Type B pancreatic cell (in vitro differentiated cells): ENCODE measurements around the gene SNX12. TPM values are rescaled to one million over a fixed set of nuclear protein-coding genes. Genes with fewer than 3 reads are reported as not detected.

ENCODE experiments used
- DNase-seq: peaks from one replicate; pipeline ENCODE4 v3.0.0; 2021; ENCODE audit warnings: mixed read lengths; ENCODE audit not compliant: unreplicated experiment; ENCODE audit errors: extremely low spot score
- H3K27ac Mint-ChIP-seq: 2 replicates; pipeline ENCODE4 v1.8.0; 2021; ENCODE audit warnings: mild to moderate bottlenecking, mixed read lengths
- H3K27me3 Mint-ChIP-seq: 2 replicates; pipeline ENCODE4 v1.8.0; 2021; ENCODE audit warnings: mixed read lengths
- H3K36me3 Mint-ChIP-seq: 2 replicates; pipeline ENCODE4 v1.8.0; 2021; ENCODE audit warnings: mixed read lengths
- H3K4me1 Mint-ChIP-seq: one replicate; pipeline ENCODE4 v1.8.0; 2021; ENCODE audit warnings: mixed read lengths; ENCODE audit not compliant: unreplicated experiment
- H3K4me3 Mint-ChIP-seq: 2 replicates; pipeline ENCODE4 v1.8.0; 2021; ENCODE audit warnings: mild to moderate bottlenecking, mixed read lengths
- H3K9me3 Mint-ChIP-seq: 2 replicates; pipeline ENCODE4 v1.8.0; 2021; ENCODE audit warnings: mixed read lengths
- total RNA-seq: library from RNA; stranded (reverse); gene quantifications from 2 replicates; pipeline ENCODE4 v1.2.1, GENCODE V29; 2021; ENCODE audit warnings: low replicate concordance
- TF ChIP-seq, protein P1 (sequence below): fragments of 200-600 bp; sonication (generic); conservative IDR thresholded peaks from 2 replicates; pipeline ENCODE4 v1.5.0; 2021; ENCODE audit warnings: antibody characterized with exemption, mild to moderate bottlenecking

SNX12 gene
- total RNA-seq, 1 donor from 2014 or later: 67.0 TPM

DNA sequence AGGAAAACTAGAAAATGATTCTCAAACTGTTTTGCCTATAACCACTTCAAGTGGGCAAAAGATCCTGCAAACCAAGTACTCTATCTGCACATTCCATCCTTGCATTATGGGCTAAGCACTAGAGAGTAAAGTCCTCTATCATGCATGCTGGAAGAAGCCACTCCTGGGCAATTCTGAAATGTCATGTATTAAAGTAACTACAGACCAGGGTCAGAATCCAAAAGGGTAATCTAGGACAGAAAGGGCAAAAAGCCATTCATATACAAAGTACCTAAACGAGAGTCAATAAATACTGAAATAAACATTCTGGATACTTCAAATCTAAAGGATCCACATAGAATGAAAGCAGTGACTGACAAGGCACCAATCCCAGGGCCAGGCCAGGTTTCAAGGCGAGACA is 1.0 kb downstream of the SNX12 start:
- Mint-ChIP-seq H3K27me3 (no peaks in the 10 kb centered on the region), H3K4me3 (peak overlapping the region; percentile 98), H3K36me3 (peaks cover 4% of the 10 kb centered on the region), H3K4me1 (peaks cover 6% of the 10 kb centered on the region), H3K9me3 (no peaks in the 10 kb centered on the region), H3K27ac (peak overlapping the region; percentile 93)
- TF ChIP-seq, protein P1, sequence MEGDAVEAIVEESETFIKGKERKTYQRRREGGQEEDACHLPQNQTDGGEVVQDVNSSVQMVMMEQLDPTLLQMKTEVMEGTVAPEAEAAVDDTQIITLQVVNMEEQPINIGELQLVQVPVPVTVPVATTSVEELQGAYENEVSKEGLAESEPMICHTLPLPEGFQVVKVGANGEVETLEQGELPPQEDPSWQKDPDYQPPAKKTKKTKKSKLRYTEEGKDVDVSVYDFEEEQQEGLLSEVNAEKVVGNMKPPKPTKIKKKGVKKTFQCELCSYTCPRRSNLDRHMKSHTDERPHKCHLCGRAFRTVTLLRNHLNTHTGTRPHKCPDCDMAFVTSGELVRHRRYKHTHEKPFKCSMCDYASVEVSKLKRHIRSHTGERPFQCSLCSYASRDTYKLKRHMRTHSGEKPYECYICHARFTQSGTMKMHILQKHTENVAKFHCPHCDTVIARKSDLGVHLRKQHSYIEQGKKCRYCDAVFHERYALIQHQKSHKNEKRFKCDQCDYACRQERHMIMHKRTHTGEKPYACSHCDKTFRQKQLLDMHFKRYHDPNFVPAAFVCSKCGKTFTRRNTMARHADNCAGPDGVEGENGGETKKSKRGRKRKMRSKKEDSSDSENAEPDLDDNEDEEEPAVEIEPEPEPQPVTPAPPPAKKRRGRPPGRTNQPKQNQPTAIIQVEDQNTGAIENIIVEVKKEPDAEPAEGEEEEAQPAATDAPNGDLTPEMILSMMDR: no peak
- no peak for DNase-seq

DNA sequence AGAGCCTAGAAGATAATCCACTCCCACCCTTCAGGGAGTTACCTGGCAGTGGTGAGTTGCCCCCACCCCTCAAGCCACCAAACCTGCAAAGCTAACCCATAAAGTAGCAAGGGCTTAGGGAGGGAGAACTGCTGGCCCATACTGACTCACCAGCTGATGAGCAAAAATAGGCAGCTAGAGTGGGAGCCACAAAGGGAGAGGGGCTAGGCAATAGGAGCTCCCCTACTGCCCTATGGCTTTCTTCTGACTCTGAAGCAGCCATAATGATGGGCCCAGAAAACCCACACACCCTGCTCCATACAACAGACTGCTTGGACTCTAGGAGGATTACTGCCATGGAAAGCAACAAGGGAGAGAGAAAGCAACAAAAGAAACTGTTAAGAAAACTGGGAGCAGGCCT is 8.0 kb downstream of the SNX12 start:
- Mint-ChIP-seq H3K27me3 (no peaks in the 10 kb centered on the region), H3K4me1 (no peaks in the 10 kb centered on the region), H3K9me3 (no peaks in the 10 kb centered on the region), H3K27ac (no peak overlapping the region), H3K36me3 (no peaks in the 10 kb centered on the region), H3K4me3 (no peak overlapping the region)
- TF ChIP-seq, protein P1: no peak
- DNase-seq: no peak

DNA sequence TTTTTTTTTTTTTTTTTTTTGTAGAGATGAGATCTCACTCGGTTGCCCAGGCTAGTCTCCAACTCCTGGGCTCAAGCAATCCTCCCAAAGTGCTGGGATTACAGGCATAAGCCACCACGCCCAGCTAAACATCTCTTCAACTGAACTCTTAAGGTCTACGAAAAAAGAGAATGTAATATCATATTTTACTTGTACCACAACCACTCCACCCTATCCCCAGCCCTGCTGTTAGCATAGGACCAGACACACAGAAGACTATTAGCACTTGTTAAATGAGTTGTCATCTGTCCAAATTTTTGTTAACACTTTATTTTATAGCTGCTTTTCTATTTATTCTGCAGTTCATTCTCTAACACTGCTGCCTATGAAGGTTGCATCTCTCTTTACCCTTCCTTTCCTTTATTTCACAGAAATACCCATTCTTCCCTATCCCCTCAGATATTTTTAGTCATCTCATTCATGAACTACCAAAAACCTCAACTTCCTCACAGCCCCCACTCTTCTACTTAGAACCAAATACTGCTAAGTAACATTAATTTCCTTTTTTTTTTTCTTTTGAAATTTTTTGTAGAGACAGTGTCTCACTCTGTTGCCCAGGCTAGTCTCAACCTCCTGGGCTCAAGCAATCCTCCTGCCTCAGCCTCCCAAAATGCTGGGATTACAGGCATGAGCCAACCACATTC is 10.1 kb downstream of the SNX12 start:
- no peak for DNase-seq
- H3K36me3 Mint-ChIP-seq: peaks cover 3% of the 10 kb centered on the region
- no peaks in the 10 kb centered on the region for H3K4me1 Mint-ChIP-seq
- no peaks in the 10 kb centered on the region for H3K27me3 Mint-ChIP-seq
- H3K4me3 Mint-ChIP-seq: no peak overlapping the region
- H3K9me3 Mint-ChIP-seq: no peaks in the 10 kb centered on the region
- no peak overlapping the region for H3K27ac Mint-ChIP-seq
- TF ChIP-seq, protein P1: no peak

DNA sequence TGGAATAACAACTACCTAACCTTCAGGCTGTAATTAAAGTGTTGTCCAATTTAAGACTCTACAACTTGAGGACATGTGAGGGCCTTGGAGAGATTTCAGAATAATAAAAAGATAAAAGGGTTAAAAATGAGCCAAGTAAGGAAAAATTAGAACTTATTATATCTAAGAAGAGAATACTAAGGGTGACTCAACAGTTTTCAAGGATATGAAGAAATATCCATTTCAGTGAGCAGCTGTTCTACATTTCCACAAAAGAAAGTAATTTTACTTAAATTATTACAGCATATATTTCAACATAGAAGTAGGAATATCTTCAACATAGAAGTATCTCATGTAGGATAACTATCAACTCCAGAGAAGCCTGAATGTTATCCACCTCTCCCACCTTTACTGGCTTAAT is 11.3 kb downstream of the SNX12 start:
- DNase-seq: no peak
- Mint-ChIP-seq H3K9me3 (no peaks in the 10 kb centered on the region), H3K27ac (no peak overlapping the region), H3K4me1 (no peaks in the 10 kb centered on the region), H3K27me3 (no peaks in the 10 kb centered on the region), H3K4me3 (no peak overlapping the region), H3K36me3 (peaks cover 3% of the 10 kb centered on the region)
- TF ChIP-seq, protein P1: no peak

DNA sequence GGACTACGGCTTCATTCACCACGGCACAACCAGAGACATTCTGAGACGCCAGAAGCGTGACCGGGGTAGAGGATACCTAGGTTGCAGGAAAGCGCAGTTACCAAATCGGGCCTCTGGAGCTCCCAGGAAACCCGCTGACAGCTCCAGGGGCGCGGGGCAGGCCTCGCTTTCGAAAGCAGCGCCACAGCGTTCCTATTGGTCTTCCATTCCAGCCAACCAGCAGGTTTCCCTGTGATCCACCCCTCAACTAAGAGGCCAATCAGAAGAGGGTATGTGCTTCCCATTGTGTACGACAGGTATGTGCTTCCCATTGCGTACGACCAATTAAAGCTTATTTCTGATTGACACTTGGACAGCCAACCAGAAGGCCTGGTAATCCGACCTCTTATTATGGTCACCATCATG is 14.9 kb downstream of the SNX12 start:
- Mint-ChIP-seq H3K9me3 (no peaks in the 10 kb centered on the region), H3K4me1 (no peaks in the 10 kb centered on the region), H3K4me3 (peak overlapping the region; percentile 47), H3K36me3 (peaks cover 3% of the 10 kb centered on the region), H3K27ac (no peak overlapping the region), H3K27me3 (no peaks in the 10 kb centered on the region)
- TF ChIP-seq, protein P1: no peak
- no peak for DNase-seq
